ENCODE results near the gene WDR38.
"Not testable (repeated sequence)": the region's sequence is repeated elsewhere in the genome, so short reads cannot be mapped to it uniquely, and the experiment has no call there.

WDR38 gene

DNA sequence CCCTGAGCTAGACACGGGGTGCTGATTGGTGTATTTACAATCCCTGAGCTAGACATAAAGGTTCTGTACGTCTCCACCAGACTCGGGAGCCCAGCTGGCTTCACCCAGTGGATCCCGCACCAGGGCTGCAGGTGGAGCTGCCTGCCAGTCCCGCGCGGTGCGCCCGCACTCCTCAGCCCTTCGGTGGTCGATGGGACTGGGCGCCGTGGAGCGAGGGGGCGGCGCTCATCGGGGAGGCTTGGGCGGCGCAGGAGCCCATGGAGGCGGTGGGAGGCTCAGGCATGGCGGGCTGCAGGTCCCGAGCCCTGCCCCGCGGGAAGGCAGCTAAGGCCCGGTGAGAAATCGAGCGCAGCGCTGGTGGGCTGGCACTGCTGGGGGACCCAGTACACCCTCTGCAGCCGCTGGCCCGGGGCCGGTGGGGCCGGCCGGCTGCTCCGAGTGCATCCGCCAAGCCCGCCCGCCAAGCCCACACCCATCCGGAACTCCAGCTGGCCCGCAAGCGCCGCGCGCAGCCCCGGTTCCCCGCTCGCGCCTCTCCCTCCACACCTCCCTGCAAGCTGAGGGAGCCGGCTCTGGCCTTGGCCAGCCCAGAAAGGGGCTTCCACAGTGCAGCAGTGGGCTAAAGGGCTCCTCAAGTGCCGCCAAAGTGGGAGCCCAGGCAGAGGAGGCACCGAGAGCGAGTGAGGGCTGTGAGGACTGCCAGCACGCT lies 14.5 kb upstream of the WDR38 start:
- not testable (repeated sequence) for H2BK120ac ChIP-seq (ENCODE audit: low read depth, low read length); H2AK5ac ChIP-seq (ENCODE audit: low read length); H3K18ac ChIP-seq (ENCODE audit: low read length); H3K27me3 ChIP-seq (ENCODE audit: insufficient read depth, low read length, poor library complexity); H3K4ac ChIP-seq (ENCODE audit: low read depth, low read length); H3K9ac ChIP-seq (ENCODE audit: low read length); H3K56ac ChIP-seq (ENCODE audit: low read length); H2BK5ac ChIP-seq (ENCODE audit: low read length); H3K27ac ChIP-seq (ENCODE audit: low read depth, low read length); H3K36me3 ChIP-seq (ENCODE audit: control insufficient read depth, insufficient read depth, low read length); H3K4me3 ChIP-seq (ENCODE audit: low read length); H3K79me1 ChIP-seq (ENCODE audit: low read length); H3K4me1 ChIP-seq (ENCODE audit: control insufficient read depth, low read depth, low read length); H4K8ac ChIP-seq (ENCODE audit: low read depth, low read length); H3K79me2 ChIP-seq (ENCODE audit: control insufficient read depth, insufficient read depth, low read length); H3K4me2 ChIP-seq (ENCODE audit: low read length); H4K5ac ChIP-seq (ENCODE audit: low read length); H3K23ac ChIP-seq (ENCODE audit: low read length); H2BK15ac ChIP-seq (replicated peaks; ENCODE audit: low read depth); DNase-seq
- WGBS (ENCODE audit: extremely low coverage, insufficient coverage, low lambda C conversion rate) = no CpG with 5 or more reads among the region's 52 CpGs

DNA sequence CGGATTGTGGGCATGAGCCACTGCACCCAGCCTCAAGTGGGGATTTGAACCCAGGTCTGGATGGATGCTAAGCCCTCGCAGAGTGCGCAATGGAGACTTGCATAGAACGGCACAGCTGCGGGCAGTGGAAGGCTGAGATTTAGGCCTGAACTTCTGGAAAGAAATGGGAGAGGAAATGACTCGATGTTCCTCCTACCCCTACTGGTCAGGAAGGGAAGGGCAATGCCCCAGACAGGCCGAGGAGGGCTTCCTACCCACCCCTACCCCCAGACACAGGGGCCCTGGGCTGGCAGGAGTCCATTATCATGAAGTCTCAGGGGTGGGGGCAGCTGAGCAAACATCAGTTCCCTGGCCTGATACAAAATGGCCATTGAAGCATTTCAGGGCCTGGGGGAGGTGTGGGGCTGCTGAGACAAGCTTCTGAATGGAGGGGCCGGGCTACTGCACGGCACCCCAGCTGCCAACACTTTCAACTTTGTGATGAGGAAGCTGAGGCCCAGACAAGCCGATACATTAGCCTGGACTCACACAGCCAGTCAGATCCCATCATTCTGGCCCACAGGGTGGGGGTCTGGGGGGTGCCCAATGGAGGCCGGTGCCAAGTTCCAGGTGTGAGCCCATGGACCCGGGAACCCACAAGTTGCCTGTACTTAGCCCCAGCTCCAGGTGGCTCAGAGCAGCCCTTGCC lies 13.5 kb upstream of the WDR38 start:
- no peaks in the 10 kb centered on the region for H3K4me1 ChIP-seq (ENCODE audit: control insufficient read depth, low read depth, low read length)
- no peaks in the 10 kb centered on the region for H3K27me3 ChIP-seq (ENCODE audit: insufficient read depth, low read length, poor library complexity)
- no CpG with 5 or more reads among the region's 12 CpGs for WGBS (ENCODE audit: extremely low coverage, insufficient coverage, low lambda C conversion rate)
- DNase-seq = peak; percentile 81
- H3K79me2 ChIP-seq (ENCODE audit: control insufficient read depth, insufficient read depth, low read length) = no peaks in the 10 kb centered on the region
- no peak overlapping the region for H3K27ac ChIP-seq (ENCODE audit: low read depth, low read length)
- H3K4ac ChIP-seq (ENCODE audit: low read depth, low read length) = no peak overlapping the region
- H2BK5ac ChIP-seq (ENCODE audit: low read length) = no peak overlapping the region
- H2BK15ac ChIP-seq (replicated peaks; ENCODE audit: low read depth) = no peak overlapping the region
- H3K4me2 ChIP-seq (ENCODE audit: low read length) = no peak overlapping the region
- no peaks in the 10 kb centered on the region for H3K36me3 ChIP-seq (ENCODE audit: control insufficient read depth, insufficient read depth, low read length)
- no peak overlapping the region for H4K5ac ChIP-seq (ENCODE audit: low read length)
- H4K8ac ChIP-seq (ENCODE audit: low read depth, low read length) = no peak overlapping the region
- H3K18ac ChIP-seq (ENCODE audit: low read length) = no peak overlapping the region
- no peak overlapping the region for H2AK5ac ChIP-seq (ENCODE audit: low read length)
- no peak overlapping the region for H3K9ac ChIP-seq (ENCODE audit: low read length)
- H3K23ac ChIP-seq (ENCODE audit: low read length) = no peak overlapping the region
- no peak overlapping the region for H3K4me3 ChIP-seq (ENCODE audit: low read length)
- no peaks in the 10 kb centered on the region for H3K79me1 ChIP-seq (ENCODE audit: low read length)
- no peak overlapping the region for H2BK120ac ChIP-seq (ENCODE audit: low read depth, low read length)
- peak overlapping the region; percentile 12 for H3K56ac ChIP-seq (ENCODE audit: low read length)

DNA sequence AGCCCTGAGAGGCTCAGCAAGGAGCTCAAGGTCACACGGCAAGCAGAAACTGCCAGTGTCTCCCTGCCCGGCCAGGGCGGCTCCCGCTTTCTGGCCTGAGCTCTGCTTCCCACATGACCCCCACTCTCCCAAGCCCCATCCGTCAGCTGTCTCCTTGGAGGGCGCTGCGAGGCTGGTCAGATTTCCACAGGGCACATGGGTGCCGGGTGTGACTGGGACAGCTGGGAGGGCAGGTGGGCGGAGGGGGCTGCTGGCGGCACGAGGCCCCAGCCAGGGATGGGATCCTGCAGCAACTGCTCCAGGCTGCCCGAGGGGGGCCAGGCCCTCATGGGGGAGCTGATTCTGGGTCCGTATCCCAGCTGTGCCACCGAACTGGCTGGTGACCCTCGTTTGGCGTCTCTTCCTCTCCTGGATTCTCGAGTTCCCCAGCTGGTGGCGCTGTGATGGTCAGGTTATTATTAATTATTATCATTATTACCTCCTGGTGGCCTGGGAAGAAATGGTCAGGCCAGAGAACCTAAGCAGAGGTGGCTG lies 12.9 kb upstream of the WDR38 start:
- Histone ChIP-seq H3K18ac (ENCODE audit: low read length) (no peak overlapping the region), H3K9ac (ENCODE audit: low read length) (no peak overlapping the region), H3K27ac (ENCODE audit: low read depth, low read length) (no peak overlapping the region), H2BK5ac (ENCODE audit: low read length) (no peak overlapping the region), H3K4me2 (ENCODE audit: low read length) (no peak overlapping the region), H3K4ac (ENCODE audit: low read depth, low read length) (no peak overlapping the region), H2BK120ac (ENCODE audit: low read depth, low read length) (no peak overlapping the region), H3K79me1 (ENCODE audit: low read length) (no peaks in the 10 kb centered on the region), H4K5ac (ENCODE audit: low read length) (no peak overlapping the region), H3K27me3 (ENCODE audit: insufficient read depth, low read length, poor library complexity) (no peaks in the 10 kb centered on the region), H3K23ac (ENCODE audit: low read length) (no peak overlapping the region), H3K4me3 (ENCODE audit: low read length) (no peak overlapping the region), H2BK15ac (replicated peaks; ENCODE audit: low read depth) (no peak overlapping the region), H3K79me2 (ENCODE audit: control insufficient read depth, insufficient read depth, low read length) (no peaks in the 10 kb centered on the region), H3K4me1 (ENCODE audit: control insufficient read depth, low read depth, low read length) (no peaks in the 10 kb centered on the region), H3K56ac (ENCODE audit: low read length) (no peak overlapping the region), H2AK5ac (ENCODE audit: low read length) (no peak overlapping the region), H3K36me3 (ENCODE audit: control insufficient read depth, insufficient read depth, low read length) (no peaks in the 10 kb centered on the region), H4K8ac (ENCODE audit: low read depth, low read length) (no peak overlapping the region)
- no peak for DNase-seq
- no CpG with 5 or more reads among the region's 18 CpGs for WGBS (ENCODE audit: extremely low coverage, insufficient coverage, low lambda C conversion rate)

GRCh38 chr9:124841075-124841821 lies 12.0 kb upstream of the WDR38 start:
- no peaks in the 10 kb centered on the region for H3K4me1 ChIP-seq (ENCODE audit: control insufficient read depth, low read depth, low read length)
- WGBS (ENCODE audit: extremely low coverage, insufficient coverage, low lambda C conversion rate) = no CpG with 5 or more reads among the region's 14 CpGs
- DNase-seq = no peak
- no peak overlapping the region for H3K4ac ChIP-seq (ENCODE audit: low read depth, low read length)
- H3K27ac ChIP-seq (ENCODE audit: low read depth, low read length) = no peak overlapping the region
- H3K4me3 ChIP-seq (ENCODE audit: low read length) = no peak overlapping the region
- H3K18ac ChIP-seq (ENCODE audit: low read length) = no peak overlapping the region
- H3K56ac ChIP-seq (ENCODE audit: low read length) = no peak overlapping the region
- H2BK120ac ChIP-seq (ENCODE audit: low read depth, low read length) = no peak overlapping the region
- no peak overlapping the region for H2BK15ac ChIP-seq (replicated peaks; ENCODE audit: low read depth)
- H3K79me2 ChIP-seq (ENCODE audit: control insufficient read depth, insufficient read depth, low read length) = no peaks in the 10 kb centered on the region
- H2AK5ac ChIP-seq (ENCODE audit: low read length) = no peak overlapping the region
- H3K23ac ChIP-seq (ENCODE audit: low read length) = no peak overlapping the region
- H3K36me3 ChIP-seq (ENCODE audit: control insufficient read depth, insufficient read depth, low read length) = no peaks in the 10 kb centered on the region
- no peak overlapping the region for H3K9ac ChIP-seq (ENCODE audit: low read length)
- no peaks in the 10 kb centered on the region for H3K79me1 ChIP-seq (ENCODE audit: low read length)
- no peak overlapping the region for H4K5ac ChIP-seq (ENCODE audit: low read length)
- H3K4me2 ChIP-seq (ENCODE audit: low read length) = no peak overlapping the region
- no peak overlapping the region for H4K8ac ChIP-seq (ENCODE audit: low read depth, low read length)
- H2BK5ac ChIP-seq (ENCODE audit: low read length) = no peak overlapping the region
- H3K27me3 ChIP-seq (ENCODE audit: insufficient read depth, low read length, poor library complexity) = no peaks in the 10 kb centered on the region

GRCh38 chr9:124843456-124844034 lies 9.7 kb upstream of the WDR38 start:
- H3K27ac ChIP-seq (ENCODE audit: low read depth, low read length) = no peak overlapping the region
- H3K9ac ChIP-seq (ENCODE audit: low read length) = no peak overlapping the region
- H3K27me3 ChIP-seq (ENCODE audit: insufficient read depth, low read length, poor library complexity) = no peaks in the 10 kb centered on the region
- no peak overlapping the region for H2BK5ac ChIP-seq (ENCODE audit: low read length)
- H3K23ac ChIP-seq (ENCODE audit: low read length) = no peak overlapping the region
- no peak overlapping the region for H3K18ac ChIP-seq (ENCODE audit: low read length)
- no CpG with 5 or more reads among the region's 11 CpGs for WGBS (ENCODE audit: extremely low coverage, insufficient coverage, low lambda C conversion rate)
- H3K79me2 ChIP-seq (ENCODE audit: control insufficient read depth, insufficient read depth, low read length) = no peaks in the 10 kb centered on the region
- no peak overlapping the region for H3K4ac ChIP-seq (ENCODE audit: low read depth, low read length)
- H3K4me2 ChIP-seq (ENCODE audit: low read length) = no peak overlapping the region
- no peak overlapping the region for H3K56ac ChIP-seq (ENCODE audit: low read length)
- no peaks in the 10 kb centered on the region for H3K36me3 ChIP-seq (ENCODE audit: control insufficient read depth, insufficient read depth, low read length)
- H2AK5ac ChIP-seq (ENCODE audit: low read length) = no peak overlapping the region
- no peaks in the 10 kb centered on the region for H3K4me1 ChIP-seq (ENCODE audit: control insufficient read depth, low read depth, low read length)
- no peak overlapping the region for H3K4me3 ChIP-seq (ENCODE audit: low read length)
- no peak overlapping the region for H2BK120ac ChIP-seq (ENCODE audit: low read depth, low read length)
- H4K5ac ChIP-seq (ENCODE audit: low read length) = no peak overlapping the region
- DNase-seq = no peak
- no peak overlapping the region for H2BK15ac ChIP-seq (replicated peaks; ENCODE audit: low read depth)
- H3K79me1 ChIP-seq (ENCODE audit: low read length) = no peaks in the 10 kb centered on the region
- H4K8ac ChIP-seq (ENCODE audit: low read depth, low read length) = no peak overlapping the region

Data from mesendoderm (in vitro differentiated cells).